Smooth muscle cell (in vitro differentiated cells): ENCODE results near the gene SV2C. TPM values are rescaled to one million over a fixed set of nuclear protein-coding genes. Genes with fewer than 3 reads are reported as not detected.

Source experiments
- DNase-seq: peaks from one replicate; lab custom pipeline; 2025; ENCODE audit not compliant: unreplicated experiment; lab: John Stamatoyannopoulos, UW
- H2AFZ ChIP-seq: fragments of 200-600 bp; sonication (generic); 2 replicates; pipeline ENCODE4 v1.6.0; 2016; ENCODE audit warnings: antibody characterized with exemption, low read depth, mild to moderate bottlenecking
- H3F3A ChIP-seq: fragments of 200-600 bp; sonication (generic); 2 replicates; pipeline ENCODE4 v1.6.0; 2017; ENCODE audit warnings: antibody characterized with exemption, low read depth
- H3K27ac ChIP-seq: fragments of 200-600 bp; sonication (generic); 2 replicates; pipeline ENCODE4 v1.5.1; 2016; ENCODE audit warnings: low read depth, mild to moderate bottlenecking
- H3K27me3 ChIP-seq: fragments of 200-600 bp; sonication (generic); 2 replicates; pipeline ENCODE4 v1.6.1; 2016; ENCODE audit warnings: low read depth, mild to moderate bottlenecking
- H3K36me3 ChIP-seq: fragments of 200-600 bp; sonication (generic); 2 replicates; pipeline ENCODE4 v1.5.1; 2016; ENCODE audit warnings: low read depth
- H3K4me1 ChIP-seq: fragments of 200-600 bp; sonication (generic); 2 replicates; pipeline ENCODE4 v1.5.1; 2016; ENCODE audit warnings: low read depth
- H3K4me2 ChIP-seq: fragments of 200-600 bp; sonication (generic); 2 replicates; pipeline ENCODE4 v1.6.0; 2016; ENCODE audit warnings: mild to moderate bottlenecking
- H3K4me3 ChIP-seq: fragments of 200-600 bp; sonication (generic); 2 replicates; pipeline ENCODE4 v1.5.1; 2016; ENCODE audit warnings: mild to moderate bottlenecking
- H3K79me2 ChIP-seq: fragments of 200-600 bp; sonication (generic); 2 replicates; pipeline ENCODE4 v1.6.0; 2016; ENCODE audit warnings: low read depth, mild to moderate bottlenecking
- H3K9ac ChIP-seq: fragments of 200-600 bp; sonication (generic); 2 replicates; pipeline ENCODE4 v1.6.0; 2016; ENCODE audit warnings: low read depth
- H3K9me3 ChIP-seq: fragments of 200-600 bp; sonication (generic); replicated peaks from 2 replicates; pipeline ENCODE4 v1.5.1; 2016; ENCODE audit warnings: low read depth
- H4K20me1 ChIP-seq: fragments of 200-600 bp; sonication (generic); 2 replicates; pipeline ENCODE4 v1.6.0; 2016; ENCODE audit warnings: low read depth
- WGBS: methylation state at CpG from one replicate; pipeline ENCODE4 v1.1.7; 2016; ENCODE audit warnings: low lambda C conversion rate; 5-methylcytosine and 5-hydroxymethylcytosine counted together
- polyA plus RNA-seq: library from polyadenylated mRNA; unstranded; fragments of >200 nt; fragmentation: Nextera tagmentation; extraction: Ambion mirVana; gene quantifications from 2 replicates; pipeline ENCODE4 v1.2.1, GENCODE V29; 2016
- total RNA-seq: library from RNA; depleted of rRNA; stranded (reverse); fragments of >200 nt; gene quantifications from 2 replicates; pipeline ENCODE4 v1.2.3, GENCODE V29; 2014
- TF ChIP-seq, protein P1 (sequence below): fragments of 200-600 bp; sonication (generic); IDR thresholded peaks from 2 replicates; pipeline ENCODE4 v1.5.1; 2017; ENCODE audit warnings: borderline replicate concordance, mild to moderate bottlenecking, antibody characterized with exemption; ENCODE audit not compliant: insufficient read depth, poor library complexity, severe bottlenecking

SV2C gene
- total and polyA plus RNA-seq, 2 experiments from 2014 or later, result not detected

- no peaks in the 10 kb centered on the region for H3K79me2 ChIP-seq
- no peak for DNase-seq
- H3K9me3 ChIP-seq, result no peaks in the 10 kb centered on the region
- WGBS, result 34% methylated on average over 6 of the region's 6 CpGs
- H3K4me2 ChIP-seq, result no peak overlapping the region
- no peaks in the 10 kb centered on the region for H3F3A ChIP-seq
- H3K36me3 ChIP-seq, result no peaks in the 10 kb centered on the region
- no peak overlapping the region for H3K27ac ChIP-seq
- H3K27me3 ChIP-seq, result no peaks in the 10 kb centered on the region
- no peak overlapping the region for H3K9ac ChIP-seq
- no peak overlapping the region for H2AFZ ChIP-seq
- H3K4me3 ChIP-seq, result no peak overlapping the region
- no peaks in the 10 kb centered on the region for H4K20me1 ChIP-seq
- TF ChIP-seq, protein P1, sequence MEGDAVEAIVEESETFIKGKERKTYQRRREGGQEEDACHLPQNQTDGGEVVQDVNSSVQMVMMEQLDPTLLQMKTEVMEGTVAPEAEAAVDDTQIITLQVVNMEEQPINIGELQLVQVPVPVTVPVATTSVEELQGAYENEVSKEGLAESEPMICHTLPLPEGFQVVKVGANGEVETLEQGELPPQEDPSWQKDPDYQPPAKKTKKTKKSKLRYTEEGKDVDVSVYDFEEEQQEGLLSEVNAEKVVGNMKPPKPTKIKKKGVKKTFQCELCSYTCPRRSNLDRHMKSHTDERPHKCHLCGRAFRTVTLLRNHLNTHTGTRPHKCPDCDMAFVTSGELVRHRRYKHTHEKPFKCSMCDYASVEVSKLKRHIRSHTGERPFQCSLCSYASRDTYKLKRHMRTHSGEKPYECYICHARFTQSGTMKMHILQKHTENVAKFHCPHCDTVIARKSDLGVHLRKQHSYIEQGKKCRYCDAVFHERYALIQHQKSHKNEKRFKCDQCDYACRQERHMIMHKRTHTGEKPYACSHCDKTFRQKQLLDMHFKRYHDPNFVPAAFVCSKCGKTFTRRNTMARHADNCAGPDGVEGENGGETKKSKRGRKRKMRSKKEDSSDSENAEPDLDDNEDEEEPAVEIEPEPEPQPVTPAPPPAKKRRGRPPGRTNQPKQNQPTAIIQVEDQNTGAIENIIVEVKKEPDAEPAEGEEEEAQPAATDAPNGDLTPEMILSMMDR, result peak; percentile 88
- no peaks in the 10 kb centered on the region for H3K4me1 ChIP-seq
These were observed 92.0 kb downstream of the SV2C start for GRCh38 chr5:76175051-76175666.

DNA sequence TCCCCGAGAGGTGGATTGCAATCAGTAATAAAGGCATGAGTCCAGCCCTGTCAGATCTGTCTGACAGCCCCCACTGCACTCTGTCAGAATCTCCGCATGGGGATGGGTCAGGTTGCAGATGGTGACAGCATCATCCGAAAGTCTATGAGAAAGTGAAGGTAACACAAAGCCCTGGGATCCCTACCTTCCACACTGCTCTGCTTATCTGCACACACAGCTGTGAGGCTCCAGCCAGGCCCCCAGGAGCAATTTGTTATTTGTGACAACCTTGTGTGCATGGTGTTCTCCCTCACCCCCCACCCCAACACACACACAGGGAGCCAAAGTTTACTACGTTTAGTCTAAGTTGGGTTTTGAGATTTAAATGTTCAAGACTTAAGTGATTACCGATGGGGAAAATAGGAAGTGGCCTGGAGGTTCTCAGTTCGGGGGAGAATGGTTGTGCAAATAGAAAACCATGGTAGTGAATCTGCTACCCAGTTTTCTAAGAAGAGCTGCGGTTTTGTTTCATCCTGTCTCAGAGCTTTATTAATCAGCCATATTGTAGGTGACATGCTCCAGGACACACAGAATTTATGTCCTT lies 92.7 kb downstream of the SV2C start:
- Histone ChIP-seq H2AFZ (no peak overlapping the region), H3K27ac (no peak overlapping the region), H3K27me3 (no peaks in the 10 kb centered on the region), H3K4me1 (no peaks in the 10 kb centered on the region), H3F3A (no peaks in the 10 kb centered on the region), H3K4me3 (no peak overlapping the region), H3K36me3 (no peaks in the 10 kb centered on the region), H3K9ac (no peak overlapping the region), H3K4me2 (no peak overlapping the region), H3K9me3 (no peaks in the 10 kb centered on the region), H3K79me2 (no peaks in the 10 kb centered on the region), H4K20me1 (no peaks in the 10 kb centered on the region)
- TF ChIP-seq, protein P1, result no peak
- no peak for DNase-seq
- WGBS, result 71% methylated on average over 7 of the region's 7 CpGs

DNA sequence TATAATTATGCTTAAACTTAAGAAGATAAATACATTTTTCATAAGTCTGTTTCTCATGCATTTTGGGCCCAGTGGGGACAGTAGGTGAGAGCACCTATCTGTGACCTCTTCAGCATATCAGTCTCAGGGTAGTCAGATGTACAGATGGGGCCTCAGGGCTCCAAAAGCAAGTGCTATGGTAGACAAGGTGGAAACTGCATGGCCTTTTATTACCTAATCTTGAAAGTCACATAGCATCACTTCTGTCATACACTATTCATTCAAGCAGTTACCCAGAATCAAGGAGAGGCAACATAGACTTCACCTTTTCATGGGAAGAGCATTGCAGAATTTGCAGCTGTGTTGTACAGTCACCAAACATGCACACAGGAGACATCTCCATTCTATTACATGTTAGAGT lies 94.8 kb downstream of the SV2C start:
- Histone ChIP-seq H3F3A (peaks cover 9% of the 10 kb centered on the region), H3K4me1 (no peaks in the 10 kb centered on the region), H3K27ac (no peak overlapping the region), H3K27me3 (no peaks in the 10 kb centered on the region), H3K9me3 (no peaks in the 10 kb centered on the region), H3K4me3 (no peak overlapping the region), H4K20me1 (no peaks in the 10 kb centered on the region), H3K9ac (no peak overlapping the region), H3K36me3 (no peaks in the 10 kb centered on the region), H3K79me2 (no peaks in the 10 kb centered on the region), H2AFZ (no peak overlapping the region), H3K4me2 (no peak overlapping the region)
- TF ChIP-seq, protein P1, result no peak
- DNase-seq, result no peak

- Histone ChIP-seq H3K79me2 (no peaks in the 10 kb centered on the region), H3K27ac (no peak overlapping the region), H4K20me1 (no peaks in the 10 kb centered on the region), H2AFZ (no peak overlapping the region), H3K36me3 (no peaks in the 10 kb centered on the region), H3K4me2 (no peak overlapping the region), H3F3A (peaks cover 9% of the 10 kb centered on the region), H3K4me1 (no peaks in the 10 kb centered on the region), H3K27me3 (no peaks in the 10 kb centered on the region), H3K9ac (no peak overlapping the region), H3K4me3 (no peak overlapping the region), H3K9me3 (no peaks in the 10 kb centered on the region)
- TF ChIP-seq, protein P1, result no peak
- no peak for DNase-seq
- 93% methylated on average over 5 of the region's 5 CpGs for whole genome bisulfite sequencing
These were observed 95.7 kb downstream of the SV2C start for GRCh38 chr5:76178913-76179312.
